ENCODE data around the gene PORCN. TPM values are rescaled to one million over a fixed set of nuclear protein-coding genes. Genes with fewer than 3 reads are reported as not detected.

The PORCN gene
- total RNA-seq, 6 experiments from 2014 or later, result 1.7 to 6.1 (median 1.9) TPM

GRCh38 chrX:48461830-48462229, 47.0 kb upstream of the PORCN start:
- intact Hi-C loops (cut with DNase I), result no loop called here
- WGBS (ENCODE audit: insufficient coverage, low coverage, low lambda C conversion rate, missing lambda C conversion rate), result 78% methylated on average over 4 of the region's 6 CpGs
- no peak overlapping the region for H3K4me3 ChIP-seq
- ATAC-seq, result no peak
- no peak for TF ChIP-seq POLR2A (IDR thresholded peaks at IDR 0.05)
- no peak for TF ChIP-seq CTCF (IDR thresholded peaks at IDR 0.05)
- no peaks in the 10 kb centered on the region for H3K27me3 ChIP-seq
- H3K36me3 ChIP-seq, result no peaks in the 10 kb centered on the region
- H3K4me1 ChIP-seq, result no peaks in the 10 kb centered on the region
- no peaks in the 10 kb centered on the region for H3K9me3 ChIP-seq
- H3K27ac ChIP-seq, result no peak overlapping the region
- peak in 1 of 3 donors; percentile 6 for DNase-seq

- intact Hi-C loops (cut with DNase I), result no loop called here
- TF ChIP-seq CTCF (IDR thresholded peaks at IDR 0.05) (no peak), POLR2A (IDR thresholded peaks at IDR 0.05) (no peak)
- 76% methylated on average over 7 of the region's 10 CpGs for WGBS (ENCODE audit: insufficient coverage, low coverage, low lambda C conversion rate, missing lambda C conversion rate)
- Histone ChIP-seq H3K4me3 (no peak overlapping the region), H3K4me1 (no peaks in the 10 kb centered on the region), H3K36me3 (no peaks in the 10 kb centered on the region), H3K27me3 (no peaks in the 10 kb centered on the region), H3K27ac (no peak overlapping the region), H3K9me3 (no peaks in the 10 kb centered on the region)
- no peak for ATAC-seq
- DNase-seq, result peak in 1 of 3 donors; percentile 11
Observed at GRCh38 chrX:48465336-48465933, 43.4 kb upstream of the PORCN start.

DNA sequence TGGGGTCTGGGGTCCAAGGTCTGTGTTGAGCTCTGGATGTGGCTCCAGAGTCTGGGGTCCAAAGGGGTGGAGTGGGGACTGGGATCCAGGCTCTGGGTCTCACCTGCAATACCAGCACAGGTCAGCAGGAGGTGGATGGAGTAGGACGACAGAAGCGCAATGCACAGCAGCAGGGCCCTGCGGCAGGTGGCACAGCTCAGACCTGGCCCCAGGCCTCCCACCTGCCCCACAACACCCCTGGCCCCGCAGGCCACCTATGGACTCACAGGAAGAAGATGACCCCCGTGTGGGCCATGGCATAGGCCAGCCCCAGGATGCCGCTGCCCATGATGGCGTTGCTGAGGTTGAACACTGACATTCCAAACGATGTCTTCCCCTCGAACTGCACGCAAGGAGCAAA, 42.1 kb upstream of the PORCN start:
- intact Hi-C loops (cut with DNase I), result no loop called here
- Histone ChIP-seq H3K27me3 (no peaks in the 10 kb centered on the region), H3K9me3 (no peaks in the 10 kb centered on the region), H3K4me1 (no peaks in the 10 kb centered on the region), H3K4me3 (no peak overlapping the region), H3K27ac (no peak overlapping the region), H3K36me3 (no peaks in the 10 kb centered on the region)
- DNase-seq (peak in 1 of 3 donors; percentile 51), ATAC-seq (no peak)
- no CpG with 5 or more reads among the region's 10 CpGs for WGBS (ENCODE audit: insufficient coverage, low coverage, low lambda C conversion rate, missing lambda C conversion rate)
- TF ChIP-seq POLR2A (IDR thresholded peaks at IDR 0.05) (no peak), CTCF (IDR thresholded peaks at IDR 0.05) (no peak)

DNA sequence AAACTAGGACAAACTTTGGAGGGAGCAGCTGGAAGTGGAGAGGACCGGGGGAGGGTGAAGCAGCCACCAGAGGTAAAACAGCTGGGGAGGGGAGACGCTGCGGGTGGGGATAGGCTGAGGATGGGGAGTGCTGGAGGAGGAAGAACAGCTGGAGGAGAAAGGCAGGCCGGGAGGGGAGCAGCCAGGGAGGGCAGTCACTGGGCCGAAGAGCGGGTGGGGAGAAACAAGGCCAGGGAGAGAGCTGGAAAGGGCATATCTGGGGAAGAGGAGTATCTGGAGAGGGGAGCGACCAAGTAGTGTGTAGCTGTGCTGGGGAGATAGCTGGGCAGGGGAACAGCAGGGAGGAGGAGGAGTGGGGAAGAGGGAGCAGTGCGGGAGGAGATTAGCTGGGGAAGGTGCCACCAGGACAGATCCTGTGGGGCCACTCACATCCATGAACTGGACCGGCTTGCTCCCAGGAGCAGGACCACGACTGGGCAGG, 41.5 kb upstream of the PORCN start:
- 69% methylated on average over 6 of the region's 10 CpGs for WGBS (ENCODE audit: insufficient coverage, low coverage, low lambda C conversion rate, missing lambda C conversion rate)
- ATAC-seq, result no peak
- Histone ChIP-seq H3K4me1 (no peaks in the 10 kb centered on the region), H3K4me3 (no peak overlapping the region), H3K9me3 (no peaks in the 10 kb centered on the region), H3K27me3 (no peaks in the 10 kb centered on the region), H3K36me3 (no peaks in the 10 kb centered on the region), H3K27ac (no peak overlapping the region)
- DNase-seq, result peak in 1 of 3 donors; percentile 30
- intact Hi-C loops (cut with DNase I), result no loop called here
- TF ChIP-seq CTCF (IDR thresholded peaks at IDR 0.05) (no peak), POLR2A (IDR thresholded peaks at IDR 0.05) (no peak)

Measured in right lobe of liver (tissue), 6 donors.